ENCODE data around the gene ABCD4.

The ABCD4 gene

GRCh38 chr14:74349757-74350156 is 47.0 kb upstream of the ABCD4 start:
- H3K27me3 ChIP-seq (ENCODE audit: insufficient read depth, poor library complexity, severe bottlenecking): no peaks in the 10 kb centered on the region
- TF ChIP-seq CTCF (IDR thresholded peaks at IDR 0.05; ENCODE audit: insufficient read depth, low read length) (no peak), SPI1 (IDR thresholded peaks at IDR 0.05; ENCODE audit: borderline replicate concordance, low read depth) (no peak), GABPA (IDR thresholded peaks at IDR 0.05; ENCODE audit: low read depth) (no peak), POLR2AphosphoS5 (IDR thresholded peaks at IDR 0.05; ENCODE audit: low read depth) (no peak), REST (IDR thresholded peaks at IDR 0.05; ENCODE audit: insufficient replicate concordance, low read depth) (no peak)
- H3K4me3 ChIP-seq (replicated peaks; ENCODE audit: insufficient read depth, low read length): no peak overlapping the region
- H3K27ac ChIP-seq (replicated peaks): no peak overlapping the region
- no peak for DNase-seq (ENCODE audit: low read depth in 1 of 2, low spot score in 1 of 2)

GRCh38 chr14:74348735-74349463 is 46.2 kb upstream of the ABCD4 start:
- TF ChIP-seq GABPA (IDR thresholded peaks at IDR 0.05; ENCODE audit: low read depth) (no peak), SPI1 (IDR thresholded peaks at IDR 0.05; ENCODE audit: borderline replicate concordance, low read depth) (no peak)
- H3K4me3 ChIP-seq (replicated peaks; ENCODE audit: insufficient read depth, low read length): no peak overlapping the region
- no peaks in the 10 kb centered on the region for H3K27me3 ChIP-seq (ENCODE audit: insufficient read depth, poor library complexity, severe bottlenecking)
- DNase-seq (ENCODE audit: low read depth in 1 of 2, low spot score in 1 of 2): no peak
- no peak overlapping the region for H3K27ac ChIP-seq (replicated peaks)

GRCh38 chr14:74348241-74348734 is 45.6 kb upstream of the ABCD4 start, which contains the start of gene VRTN:
TSS of gene VRTN (plus strand) at chr14:74348471. CDS start at chr14:74356784, 8,313 bp downstream.
- no peak within 1 kb of the TSS for H3K27ac ChIP-seq (replicated peaks)

More at GRCh38 chr14:74348241-74348734, 45.6 kb upstream of the ABCD4 start, which contains the start of gene VRTN:
- no peaks in the 10 kb centered on the region for H3K27me3 ChIP-seq (ENCODE audit: insufficient read depth, poor library complexity, severe bottlenecking)
- H3K4me3 ChIP-seq (replicated peaks; ENCODE audit: insufficient read depth, low read length): no peak within 1 kb of the TSS
- DNase-seq (ENCODE audit: low read depth in 1 of 2, low spot score in 1 of 2): no peak
- no peak for TF ChIP-seq CTCF (IDR thresholded peaks at IDR 0.05; ENCODE audit: insufficient read depth, low read length)
- TF ChIP-seq GABPA (IDR thresholded peaks at IDR 0.05; ENCODE audit: low read depth): no peak
- no peak for TF ChIP-seq REST (IDR thresholded peaks at IDR 0.05; ENCODE audit: insufficient replicate concordance, low read depth)
- no peak for TF ChIP-seq POLR2AphosphoS5 (IDR thresholded peaks at IDR 0.05; ENCODE audit: low read depth)
- no peak for TF ChIP-seq SPI1 (IDR thresholded peaks at IDR 0.05; ENCODE audit: borderline replicate concordance, low read depth)

Data from HL-60 (cell line).